Eye (tissue), 1 donor: ENCODE results near the gene ADAMTS10.
"Not testable (repeated sequence)": the region's sequence is repeated elsewhere in the genome, so short reads cannot be mapped to it uniquely, and the experiment has no call there.

ENCODE experiments used
- DNase-seq: peaks from one replicate; pipeline ENCODE4 v3.0.0-alpha.2; 2015

Gene ADAMTS10

DNA sequence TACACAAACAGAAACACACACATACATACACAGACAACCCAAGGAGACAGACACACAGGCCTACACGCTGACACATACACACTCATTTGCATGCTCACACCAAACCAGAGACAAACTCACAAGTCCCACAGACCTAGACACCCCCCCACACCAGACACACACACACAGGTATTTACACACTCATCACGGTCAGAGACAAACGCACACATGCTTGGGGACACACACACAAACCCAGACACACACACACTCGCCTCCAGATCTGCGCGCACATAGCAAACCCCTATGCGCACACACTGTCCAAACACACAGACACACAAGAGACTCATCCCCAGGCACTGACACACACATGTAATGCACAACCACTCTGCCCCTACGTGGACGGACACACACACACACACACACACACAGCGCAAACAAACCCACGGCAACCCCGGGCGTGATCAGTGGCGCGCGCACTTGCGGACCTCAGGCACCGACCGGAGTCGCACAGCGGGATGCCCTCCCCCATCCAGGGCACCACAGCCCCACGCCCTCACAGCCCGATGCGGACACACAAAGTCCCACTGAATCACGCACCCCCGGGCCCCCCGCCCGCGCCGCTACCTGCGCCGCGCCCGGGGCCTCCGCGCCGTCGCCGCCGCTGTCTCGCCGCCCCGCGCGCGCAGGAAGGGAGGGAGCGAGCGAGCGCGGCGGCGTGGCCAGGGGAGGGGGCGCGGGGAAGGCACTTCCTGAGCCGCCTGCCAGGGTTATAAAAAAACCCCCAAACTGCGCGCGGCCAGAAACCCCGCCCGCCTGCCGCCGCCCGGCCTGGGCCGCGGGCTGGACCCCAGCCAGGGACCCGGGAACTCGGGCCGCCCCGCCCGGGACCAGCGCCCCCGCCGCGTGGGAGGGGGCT is at the start of gene ADAMTS10:
Gene ADAMTS10, minus strand, starts transcription at position 675 of the 895 bp plus-strand sequence. CDS start 5,005 bp downstream, outside the sequence.
- DNase-seq = peak; percentile 78

DNA sequence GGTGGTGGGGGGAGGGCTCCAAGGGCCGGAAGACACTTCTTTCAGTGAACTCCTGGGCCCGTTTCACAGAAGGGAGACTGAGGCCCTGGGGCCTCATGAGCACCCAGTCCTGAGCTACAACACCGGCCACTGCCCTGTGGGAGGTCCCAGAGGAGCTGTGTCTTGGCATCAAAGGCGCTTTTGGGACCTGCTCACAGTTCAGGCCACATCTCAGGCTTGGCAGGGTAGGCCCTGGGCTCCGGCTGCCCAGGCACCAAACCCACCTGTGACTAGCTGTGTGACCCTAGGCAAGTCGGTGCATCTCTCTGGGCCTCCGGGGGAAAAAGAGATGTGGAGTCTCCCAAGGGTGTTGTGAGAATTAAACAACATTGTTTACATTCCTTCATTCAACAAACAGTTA is 49.4 kb upstream of the ADAMTS10 start:
- no peak for DNase-seq

DNA sequence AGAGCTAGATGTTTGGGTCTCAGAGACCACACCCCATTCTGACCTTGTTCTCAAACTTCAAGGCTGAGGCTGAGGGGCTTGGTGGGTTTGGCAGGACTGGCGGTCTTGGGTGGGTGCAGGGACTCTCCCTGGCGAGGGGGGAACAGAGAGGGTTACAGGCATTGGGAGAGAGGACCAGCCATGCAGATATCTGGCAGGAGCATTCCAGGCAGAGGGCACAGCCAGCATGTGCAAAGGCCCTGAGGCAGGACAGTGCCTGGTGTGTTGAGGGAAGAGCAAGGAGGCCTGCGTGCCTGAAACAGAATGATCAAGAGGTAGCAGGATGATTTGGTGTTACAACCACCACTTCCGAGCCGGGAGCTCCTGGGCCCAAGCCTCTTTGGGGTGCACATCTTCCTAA is 47.4 kb upstream of the ADAMTS10 start:
- DNase-seq = no peak

DNA sequence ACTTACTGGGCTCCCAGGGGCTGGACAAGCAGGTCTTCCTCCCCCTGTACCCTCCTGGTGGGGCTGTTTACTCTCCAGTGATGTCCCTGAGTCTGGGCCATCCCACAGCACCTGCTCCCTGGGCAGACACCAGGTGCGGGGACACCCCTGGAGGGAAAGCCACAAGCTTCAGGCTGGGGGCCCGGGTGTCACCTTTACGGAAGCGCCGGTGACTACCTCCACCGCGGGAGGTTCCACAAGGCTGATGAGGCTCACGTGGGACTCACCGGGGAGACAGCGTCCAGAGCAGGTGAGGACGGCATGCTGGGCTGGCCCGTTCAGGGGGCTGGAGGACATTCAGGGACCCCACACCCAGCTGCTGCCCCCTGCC is 44.8 kb upstream of the ADAMTS10 start:
- no peak for DNase-seq

DNA sequence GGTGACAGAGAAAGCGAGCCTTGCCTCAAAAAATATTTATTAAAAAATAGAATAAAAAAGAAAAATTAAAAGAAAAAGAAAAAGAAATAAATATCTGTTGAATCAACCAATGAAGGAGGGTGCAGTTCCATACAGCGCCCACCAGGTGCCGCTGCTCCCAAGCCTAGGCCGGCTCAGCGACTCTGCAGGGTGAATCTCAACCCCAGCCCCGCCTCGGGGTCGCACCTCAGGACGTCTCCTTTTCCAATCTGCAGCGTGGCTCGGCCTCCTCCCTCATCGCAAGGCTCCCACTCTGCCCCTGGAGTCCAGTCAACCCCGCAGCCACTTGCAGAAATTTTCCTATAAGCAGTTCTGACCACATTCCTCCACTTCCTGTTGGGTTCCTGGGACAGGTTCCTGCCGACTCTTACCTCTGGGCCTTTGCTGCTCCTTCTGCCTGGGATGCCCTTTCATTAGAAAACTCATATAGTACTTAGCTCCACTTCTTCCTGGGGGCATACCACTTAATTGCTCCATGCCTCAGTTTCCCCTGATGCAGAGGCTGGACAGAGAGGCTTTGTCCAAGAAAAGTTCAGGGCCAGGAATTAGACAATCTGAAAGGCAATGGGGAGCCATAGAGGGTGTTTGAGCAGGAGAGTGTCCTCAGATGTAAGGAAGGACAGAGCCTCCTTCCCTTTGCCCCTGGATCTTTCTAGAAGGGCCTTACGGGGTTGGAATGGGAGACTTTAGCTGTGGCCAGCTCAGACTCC is 44.2 kb upstream of the ADAMTS10 start:
- DNase-seq = peak; percentile 74

DNA sequence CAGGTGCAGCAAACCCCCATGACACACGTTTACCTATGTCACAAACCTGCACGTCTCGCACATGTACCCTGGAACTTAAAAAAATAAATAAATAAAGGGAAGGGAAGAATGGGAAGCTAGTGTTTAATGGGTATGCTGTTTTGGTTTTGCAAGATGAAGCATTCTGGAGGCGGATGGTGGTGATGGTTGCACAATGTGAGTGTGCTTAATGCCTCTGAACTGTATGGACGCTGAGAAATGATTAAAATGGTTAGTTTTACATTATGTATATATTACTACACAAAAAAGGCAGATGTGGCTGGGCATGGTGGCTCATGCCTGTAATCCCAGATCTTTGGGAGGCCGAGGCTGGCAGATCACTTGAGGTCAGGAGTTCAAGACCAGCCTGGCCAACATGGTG is 37.7 kb upstream of the ADAMTS10 start:
- no peak for DNase-seq

DNA sequence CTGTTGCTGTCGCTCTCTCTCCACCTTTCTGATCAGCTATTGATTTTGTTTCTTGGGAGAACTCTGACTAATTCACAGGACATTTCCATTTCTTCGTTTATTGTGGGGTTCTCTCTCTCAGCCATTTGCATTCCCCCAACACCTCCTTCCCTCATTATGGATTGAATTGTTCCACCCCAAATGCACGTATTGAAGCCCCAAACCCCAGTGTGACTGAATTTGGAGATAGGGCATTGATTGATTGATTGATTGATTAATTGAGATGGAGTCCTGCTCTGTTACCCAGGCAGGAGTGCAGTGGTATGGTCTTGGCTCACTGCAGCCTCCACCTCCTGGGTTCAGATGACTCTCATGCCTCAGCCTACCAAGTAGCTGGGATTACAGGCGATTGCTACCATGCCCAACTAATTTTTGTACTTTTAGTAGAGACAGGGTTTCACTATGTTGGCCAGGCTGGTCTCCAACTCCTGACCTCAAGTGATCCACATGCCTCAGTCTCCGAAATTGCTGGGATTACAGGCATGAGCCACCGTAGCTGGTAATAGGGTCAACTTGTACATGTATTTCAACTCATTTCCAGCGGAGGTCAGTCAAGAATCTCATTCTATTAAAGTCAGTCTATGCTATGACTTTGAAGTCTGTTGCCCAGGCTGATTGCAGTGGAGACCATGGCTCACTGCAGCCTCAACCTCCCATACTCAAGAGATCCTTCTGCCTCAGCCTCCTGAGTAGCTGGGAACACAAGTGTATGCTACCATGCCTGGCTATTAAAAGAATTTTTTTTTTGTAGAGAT is 33.5 kb upstream of the ADAMTS10 start:
- no peak for DNase-seq

DNA sequence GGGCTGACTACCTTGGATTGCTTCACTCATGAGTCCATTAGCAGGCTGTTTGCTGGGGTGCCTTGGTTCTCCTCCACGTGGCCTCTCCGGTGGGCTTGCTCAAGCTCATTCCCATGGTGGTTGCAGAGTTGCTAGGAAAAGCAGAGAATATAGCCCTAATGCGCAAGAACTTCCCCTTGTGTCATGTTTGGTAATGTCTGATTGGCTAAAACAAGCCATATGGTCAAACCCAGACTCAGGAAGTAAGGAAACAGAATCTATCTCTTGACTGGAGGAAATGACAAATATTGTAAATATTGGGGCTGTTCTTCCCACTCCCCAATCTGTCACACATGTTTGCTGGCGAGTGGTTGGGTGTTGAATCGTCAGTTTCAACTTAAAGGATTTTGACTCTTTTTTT is 32.0 kb upstream of the ADAMTS10 start:
- DNase-seq = no peak

DNA sequence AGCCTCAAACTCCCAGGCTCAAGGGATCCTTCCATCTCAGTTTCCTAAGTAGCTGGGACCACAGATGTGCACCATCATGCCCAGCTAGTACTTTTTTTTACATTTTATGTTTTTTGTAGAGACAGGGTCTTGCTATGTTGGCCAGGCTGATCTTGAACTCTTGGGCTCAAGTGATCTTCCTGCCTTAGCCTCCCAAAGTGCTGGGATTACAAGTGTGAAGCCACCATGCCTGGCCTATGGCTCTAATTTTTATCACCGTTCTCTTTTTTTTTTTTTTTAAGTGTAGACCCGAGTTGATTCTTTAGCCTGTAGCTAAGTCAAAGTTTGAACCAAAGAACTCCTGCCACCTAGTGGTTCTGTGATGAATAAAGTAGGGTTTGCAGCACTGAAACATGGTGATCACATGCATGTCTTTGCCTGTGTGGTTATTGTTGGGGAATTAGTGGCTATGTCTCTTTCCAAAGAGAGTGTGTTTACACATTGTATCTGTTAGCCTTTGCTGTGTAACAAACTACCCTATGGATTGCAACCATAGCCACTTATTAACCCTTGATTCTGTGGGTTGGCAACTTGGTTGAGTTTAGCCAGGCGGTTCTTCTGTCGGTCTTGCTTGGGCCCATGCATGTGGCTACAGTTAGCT is 31.5 kb upstream of the ADAMTS10 start:
- DNase-seq = peak; percentile 65

DNA sequence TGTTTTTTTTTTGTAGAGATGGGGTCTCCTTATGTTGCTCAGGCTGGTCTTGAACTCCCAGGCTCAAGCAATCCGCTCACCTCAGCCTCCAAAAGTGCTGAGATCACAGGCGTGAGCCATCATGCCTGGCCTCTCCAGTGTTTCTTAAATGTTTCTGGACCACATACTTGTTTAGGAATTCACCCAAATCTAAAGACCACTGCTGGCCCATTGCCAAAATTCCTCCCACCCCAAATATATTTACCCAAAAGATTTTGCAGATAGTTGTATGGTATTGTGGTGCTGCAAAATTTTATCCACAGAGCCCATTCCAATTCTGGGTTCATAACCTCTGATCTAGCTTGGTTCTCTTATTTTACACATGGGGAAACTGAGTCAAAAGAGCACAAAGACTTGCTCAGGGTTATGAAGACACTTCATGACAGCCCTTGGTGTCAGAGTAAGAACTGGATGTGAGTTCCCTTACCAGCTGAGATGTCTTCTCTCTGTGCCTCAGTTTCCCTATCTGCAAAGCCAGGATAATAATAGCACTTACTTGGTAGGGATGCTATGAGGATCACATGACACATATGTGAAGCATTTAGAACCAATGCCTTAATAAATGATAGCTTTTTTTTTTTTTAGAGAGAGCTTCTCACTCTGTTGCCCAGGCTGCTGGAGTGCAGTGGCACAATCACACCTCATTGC is 30.8 kb upstream of the ADAMTS10 start:
- DNase-seq = no peak

DNA sequence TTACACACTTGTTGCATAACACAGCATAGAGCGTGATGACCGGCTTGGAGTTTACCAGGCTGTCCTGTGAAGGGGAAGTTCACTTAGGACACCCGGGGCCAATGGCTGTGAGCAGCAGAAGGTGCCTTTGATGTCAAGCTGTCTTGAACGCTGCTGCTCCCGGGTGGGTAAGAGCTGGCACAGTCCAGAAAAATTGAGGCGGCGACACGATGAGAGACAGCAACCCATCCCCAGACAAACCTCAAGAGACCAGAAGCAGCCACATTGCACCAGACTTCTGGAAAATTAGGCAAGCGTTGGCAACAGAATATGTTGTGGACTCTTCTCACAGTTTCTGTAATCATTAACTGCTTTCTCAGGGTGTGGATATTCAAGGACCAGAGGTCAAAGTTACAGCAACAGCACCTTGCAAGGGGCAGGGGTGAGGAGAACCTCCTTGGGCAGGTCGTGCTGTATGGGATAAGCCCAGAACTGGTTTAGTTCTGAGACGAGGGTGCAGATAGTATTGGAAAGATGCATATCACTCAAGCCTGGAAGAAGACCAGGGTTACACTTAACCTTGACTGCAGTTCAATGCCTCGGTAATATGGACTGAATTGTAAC is 30.0 kb upstream of the ADAMTS10 start:
- DNase-seq = no peak

DNA sequence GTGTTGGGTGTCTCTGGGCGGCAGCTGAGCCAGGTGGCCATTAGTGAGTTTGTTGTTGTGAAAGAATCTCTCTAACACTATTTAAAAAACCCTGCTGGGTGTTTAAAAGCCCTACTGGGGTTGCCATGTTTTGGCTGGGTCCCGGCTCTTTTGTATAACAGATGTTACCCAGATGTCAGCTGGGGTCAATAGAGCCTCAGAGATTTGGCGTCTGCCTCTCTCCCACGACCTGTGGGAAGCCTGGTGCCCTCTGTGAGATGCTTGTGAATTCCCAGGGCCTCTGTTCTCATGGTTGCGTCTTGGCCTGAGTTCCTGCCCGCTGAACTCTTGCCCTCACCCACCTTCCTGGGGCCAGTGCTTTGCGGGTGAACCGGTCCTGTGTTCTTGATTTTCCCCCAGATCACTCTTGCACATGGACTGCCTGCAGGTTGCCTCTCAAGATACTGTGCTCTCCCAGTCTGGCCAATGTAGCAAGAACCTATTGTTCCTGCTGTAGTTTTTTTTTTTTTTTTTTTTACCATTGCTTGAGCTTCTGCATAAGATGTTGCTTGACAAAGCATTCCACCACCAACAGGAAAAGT is 29.4 kb upstream of the ADAMTS10 start:
- no peak for DNase-seq

DNA sequence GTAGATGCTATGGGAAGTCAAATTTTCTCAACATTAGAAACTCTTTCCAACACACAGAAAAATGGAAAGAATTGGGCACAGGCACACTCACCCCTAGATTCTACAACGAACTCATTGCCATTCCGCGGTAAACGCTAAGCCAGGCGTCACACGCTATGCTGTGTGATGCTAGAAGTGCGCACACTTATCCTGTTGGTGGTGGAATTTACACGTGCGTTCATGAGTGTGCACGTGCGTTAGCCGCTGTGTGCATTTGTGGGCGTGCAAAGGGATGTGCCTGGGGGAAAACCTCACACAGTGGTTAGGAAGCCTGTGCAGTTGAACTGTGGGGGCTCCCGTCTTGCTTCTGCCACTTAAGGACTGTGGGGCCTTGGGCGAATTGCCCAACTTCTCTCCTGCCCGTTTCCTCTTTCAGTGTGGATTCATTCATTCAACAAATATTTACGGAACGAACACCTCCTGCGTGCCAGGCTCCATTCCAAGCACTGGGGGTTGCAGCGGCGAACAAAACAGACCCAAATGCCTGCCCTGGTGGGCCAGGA is 27.6 kb upstream of the ADAMTS10 start:
- no peak for DNase-seq

DNA sequence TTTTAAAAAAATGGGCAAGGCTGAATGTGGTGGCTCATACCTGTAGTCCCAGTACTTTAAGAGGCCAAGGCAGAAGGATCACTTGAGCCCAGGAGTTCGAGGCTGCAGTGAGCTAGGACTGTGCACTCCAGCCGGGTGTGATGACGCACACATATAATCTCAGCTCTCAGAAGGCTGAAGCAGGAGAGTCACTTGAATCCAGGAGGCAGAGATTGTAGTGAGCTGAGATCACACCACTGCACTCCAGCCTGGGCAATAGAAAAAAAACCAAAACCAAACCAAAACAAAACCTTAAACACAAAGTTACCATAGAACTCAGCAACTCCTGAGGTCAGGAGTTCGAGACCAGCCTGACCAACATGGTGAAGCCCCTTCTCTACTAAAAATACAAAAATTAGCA is 26.6 kb upstream of the ADAMTS10 start:
- DNase-seq = not testable (repeated sequence)

DNA sequence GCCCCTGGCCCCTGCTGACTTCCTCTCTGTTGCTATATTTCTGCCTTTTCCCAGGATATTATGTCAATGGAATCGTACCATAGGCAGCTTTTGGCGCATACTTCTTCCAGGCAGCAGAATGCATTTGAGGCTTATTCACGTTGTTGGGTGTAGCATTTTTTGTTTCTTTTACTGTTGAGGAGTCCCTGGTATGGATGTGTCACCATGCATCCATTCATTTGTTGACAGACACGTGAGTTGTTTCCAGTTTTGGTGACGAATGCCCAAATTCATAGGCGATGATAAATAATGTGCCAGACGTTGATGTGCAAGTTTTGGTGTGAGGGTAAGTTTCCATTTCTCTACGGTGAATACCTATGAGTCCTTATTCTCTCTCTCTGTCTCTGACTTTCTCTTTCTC is 24.9 kb upstream of the ADAMTS10 start:
- no peak for DNase-seq

DNA sequence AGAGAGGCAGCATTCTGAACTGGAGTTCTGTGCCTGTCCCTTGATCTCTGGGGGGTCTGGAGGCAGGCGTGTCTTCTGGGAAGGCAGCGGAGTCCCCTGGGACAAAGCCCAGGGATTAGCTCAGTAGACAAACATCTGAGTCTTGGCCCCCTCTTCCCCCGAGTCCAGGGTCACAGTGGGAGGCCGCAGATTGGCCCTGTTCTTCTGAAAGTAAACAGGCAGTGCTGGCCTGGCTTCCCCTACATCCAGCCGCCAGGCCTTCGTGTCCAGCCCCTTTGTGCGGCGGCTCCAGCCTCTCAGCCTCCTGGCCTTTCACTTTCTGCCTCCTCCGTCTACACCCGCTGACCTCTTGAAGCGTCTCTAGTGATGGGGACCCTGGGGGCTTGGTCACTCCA is 20.9 kb upstream of the ADAMTS10 start:
- peak; percentile 81 for DNase-seq

DNA sequence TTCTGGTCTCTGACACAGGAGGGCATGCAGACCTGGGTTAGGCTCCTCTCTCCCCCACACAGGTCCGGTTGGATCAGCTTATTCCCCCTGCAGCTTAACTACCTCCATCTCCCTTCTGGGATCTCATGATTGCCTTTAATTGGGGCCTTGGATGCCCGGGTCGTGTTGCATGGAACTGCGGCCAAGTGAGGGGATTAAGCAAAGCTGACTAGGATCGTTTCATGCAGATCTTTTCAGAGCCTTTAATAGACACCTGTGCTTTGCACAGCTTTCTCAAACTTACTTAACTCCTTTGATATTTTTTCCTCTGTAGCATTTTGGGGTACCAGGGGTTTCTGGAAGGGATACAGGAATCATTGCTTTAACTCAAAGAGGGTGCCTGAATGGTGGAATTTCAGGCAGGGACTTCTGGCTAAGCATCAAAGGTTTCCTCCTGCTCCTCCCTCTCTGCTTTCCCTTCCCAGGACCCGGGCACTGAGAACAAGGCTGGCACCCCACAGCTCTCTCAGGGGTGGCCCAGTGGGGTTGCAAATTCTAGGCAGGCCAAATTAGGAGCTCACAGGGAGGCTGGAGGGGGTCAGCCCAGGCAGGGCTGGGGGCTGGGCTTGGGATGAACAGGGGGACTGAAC is 20.4 kb upstream of the ADAMTS10 start:
- DNase-seq = peak; percentile 45

DNA sequence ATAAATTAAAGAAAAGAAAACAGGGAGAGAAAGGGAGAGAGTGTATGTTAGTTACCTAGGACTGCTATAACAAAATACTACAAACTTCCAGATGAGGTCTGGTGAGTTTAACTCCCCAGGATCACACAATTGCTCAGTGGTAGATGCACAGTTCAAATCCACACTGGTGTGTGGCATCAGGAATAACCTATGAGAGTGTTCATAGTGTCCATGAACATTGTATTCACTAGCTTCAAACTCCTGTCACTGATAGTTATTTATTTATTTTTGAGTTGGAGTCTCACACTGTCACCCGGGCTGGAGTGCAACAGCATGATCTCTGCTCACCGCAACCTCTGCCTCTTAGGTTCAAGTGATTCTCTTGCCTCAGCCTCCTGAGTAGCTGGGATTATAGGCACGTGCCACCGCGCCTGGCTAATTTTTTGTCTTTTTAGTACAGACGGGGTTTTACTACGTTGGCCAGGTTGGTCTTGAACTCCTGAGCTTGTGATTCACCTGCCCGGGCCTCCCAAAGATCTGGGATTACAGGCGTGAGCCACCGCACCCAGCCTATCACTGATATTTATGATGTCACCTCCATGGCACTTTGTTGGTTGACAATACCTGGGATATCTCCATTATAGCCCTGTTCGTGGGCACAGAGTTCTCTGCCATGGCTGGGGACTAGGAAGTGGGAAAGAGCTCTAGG is 19.6 kb upstream of the ADAMTS10 start, which contains the start of gene NFILZ:
Gene NFILZ, plus strand, starts transcription at position 638 of the 688 bp plus-strand sequence. CDS start 46,133 bp downstream, outside the sequence.
- no peak for DNase-seq

DNA sequence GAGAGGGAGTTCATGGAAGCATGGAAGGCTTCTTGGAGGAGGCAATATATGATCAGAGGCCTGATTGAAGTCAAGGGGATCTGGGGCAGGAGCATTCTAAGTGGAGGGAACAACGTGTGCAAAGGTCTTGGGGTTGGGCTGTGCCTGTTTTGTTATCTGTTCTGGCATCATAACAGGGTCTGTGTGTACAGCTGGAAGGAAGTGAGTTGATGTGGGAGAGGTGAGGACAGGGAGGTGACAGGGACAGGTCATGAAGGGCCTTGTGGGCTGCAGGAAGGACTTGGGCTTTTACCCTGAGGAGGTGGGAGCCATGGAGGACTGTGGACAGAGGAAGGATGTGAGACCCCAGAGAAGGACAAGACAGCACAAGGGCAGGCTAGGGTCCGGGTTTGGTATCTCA is 18.7 kb upstream of the ADAMTS10 start:
- no peak for DNase-seq

DNA sequence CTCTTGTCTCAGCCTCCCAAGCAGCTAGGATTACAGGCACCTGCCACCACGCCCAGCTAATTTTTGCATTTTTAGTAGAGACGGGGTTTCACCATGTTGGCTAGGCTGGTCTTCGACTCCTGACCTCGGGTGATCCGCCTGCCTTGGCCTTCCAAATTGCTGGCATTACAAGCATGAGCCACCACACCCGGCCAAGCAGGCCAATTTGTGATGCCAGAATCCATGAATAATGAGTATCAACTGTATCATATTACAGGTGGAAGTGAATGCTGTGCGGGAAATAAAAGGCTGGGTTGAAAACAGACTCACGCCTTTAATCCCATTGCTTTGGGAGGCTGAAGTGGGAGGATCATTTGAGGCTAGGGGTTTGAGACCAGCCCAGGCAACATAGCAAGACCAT is 16.3 kb upstream of the ADAMTS10 start:
- no peak for DNase-seq
